HepG2 (cell line): ENCODE results near the gene LSM5. TPM values are rescaled to one million over a fixed set of nuclear protein-coding genes. Genes with fewer than 3 reads are reported as not detected.

Experiments used
- HOXA7 ChIP-seq: sonication (generic); formaldehyde crosslinking; IDR thresholded peaks from 2 replicates; pipeline ENCODE4 v1.8.1; 2022; ENCODE audit warnings: mild to moderate bottlenecking, missing genetic modification reagents, moderate library complexity
- RERE ChIP-seq: IDR thresholded peaks from 2 replicates; pipeline ENCODE4 v1.6.1; 2016; ENCODE audit warnings: low read depth, missing genetic modification reagents, missing compliant biosample characterization
- RXRA ChIP-seq: sonication (generic); formaldehyde crosslinking; IDR thresholded peaks from 2 replicates; pipeline ENCODE4 v1.5.1; 2020; ENCODE audit warnings: missing genetic modification reagents
- SMC3 ChIP-seq: IDR thresholded peaks from 2 replicates; pipeline ENCODE4 v1.6.1; 2011; ENCODE audit warnings: low read length, improper control_type of control experiment
- TAF15 ChIP-seq: fragments of 200-400 bp; formaldehyde crosslinking; IDR thresholded peaks from one replicate; pipeline ENCODE4 v1.6.1; 2018; ENCODE audit warnings: mild to moderate bottlenecking, low read depth, low read length; ENCODE audit not compliant: poor library complexity, severe bottlenecking
- XRCC5 ChIP-seq: fragments of 200-400 bp; formaldehyde crosslinking; optimal IDR thresholded peaks from 2 replicates; pipeline ENCODE3; 2017; ENCODE audit warnings: mild to moderate bottlenecking, low read length
- ZNF142 ChIP-seq: sonication (generic); formaldehyde crosslinking; IDR thresholded peaks from 2 replicates; pipeline ENCODE4 v1.4.0; 2020; ENCODE audit warnings: missing genetic modification reagents
- ZNF253 ChIP-seq: sonication (generic); formaldehyde crosslinking; IDR thresholded peaks from 2 replicates; pipeline ENCODE4 v1.8.0; 2022; ENCODE audit warnings: mild to moderate bottlenecking, missing genetic modification reagents, borderline replicate concordance
- ZNF263 ChIP-seq: sonication (generic); formaldehyde crosslinking; IDR thresholded peaks from 2 replicates; pipeline ENCODE4 v1.4.0; 2020; ENCODE audit warnings: missing genetic modification reagents
- ZNF33A ChIP-seq: sonication (generic); formaldehyde crosslinking; IDR thresholded peaks from 2 replicates; pipeline ENCODE4 v1.5.1; 2020; ENCODE audit warnings: missing genetic modification reagents, mild to moderate bottlenecking, moderate library complexity, borderline replicate concordance
- ZNF547 ChIP-seq: sonication (generic); formaldehyde crosslinking; IDR thresholded peaks from 2 replicates; pipeline ENCODE4 v1.5.1; 2020; ENCODE audit warnings: mild to moderate bottlenecking, missing genetic modification reagents
- ZNF629 ChIP-seq: sonication (generic); formaldehyde crosslinking; conservative IDR thresholded peaks from 2 replicates; pipeline ENCODE4 v1.5.0; 2020; ENCODE audit warnings: missing genetic modification reagents
- ZSCAN30 ChIP-seq: sonication (generic); formaldehyde crosslinking; IDR thresholded peaks from 2 replicates; pipeline ENCODE4 v1.5.0; 2020; ENCODE audit warnings: mild to moderate bottlenecking, missing genetic modification reagents
- polyA plus RNA-seq, 8 experiments: library from polyadenylated mRNA; depleted of rRNA in 3 of 8; stranded (reverse) in 7 of 8; unstranded in 1 of 8; fragments of >200 nt; fragmentation: Illumina TruSeq in 4 of 8; extraction: Trizol in 4 of 8; gene quantifications; 2 replicates each; pipeline versions ENCODE4 v1.2.1 to v1.2.3, GENCODE V29; 2011 to 2016; ENCODE audit warnings: low read depth in 4 of 8, missing spikeins in 1 of 8, mixed read lengths in 1 of 8; ENCODE audit not compliant: insufficient read depth in 1 of 8
- total RNA-seq, 5 experiments: library from RNA; depleted of rRNA; stranded (reverse); fragments of >200 nt; fragmentation: Illumina TruSeq; extraction: Trizol; gene quantifications; 2 replicates each; pipeline ENCODE4 v1.2.3, GENCODE V29; 2016; ENCODE audit warnings: low read depth in 1 of 5
- TF ChIP-seq, protein P1 (sequence below): sonication (generic); formaldehyde crosslinking; IDR thresholded peaks from 2 replicates; pipeline ENCODE4 v1.4.0; 2020; ENCODE audit warnings: missing genetic modification reagents

Gene LSM5
- total and polyA plus RNA-seq, 2 of the 13 experiments (the other 11 are each of a cell fraction or from before 2014, with no cell fraction given): 30.3 to 183 TPM

- TF ChIP-seq RERE (CRISPR knock-in tag) (peak; percentile 31; the same call in 1 of the 2 replicates), ZNF263 (CRISPR knock-in tag) (peak; percentile 98), ZSCAN30 (peak; percentile 79; the same call in 1 of the 2 replicates), ZNF629 (CRISPR knock-in tag) (no peak), XRCC5 (peak; percentile 45), ZNF142 (0 out of 2 replicates have a peak, but pooled peaks have one; percentile 67), ZNF33A (CRISPR knock-in tag) (0 out of 2 replicates have a peak, but pooled peaks have one; percentile 76), TAF15 (peak; percentile 64), SMC3 (no peak), ZNF253 (CRISPR knock-in tag) (0 out of 2 replicates have a peak, but pooled peaks have one; percentile 31), HOXA7 (CRISPR knock-in tag) (no peak), RXRA (peak; percentile 75), ZNF547 (peak; percentile 88)
- TF ChIP-seq, protein P1, sequence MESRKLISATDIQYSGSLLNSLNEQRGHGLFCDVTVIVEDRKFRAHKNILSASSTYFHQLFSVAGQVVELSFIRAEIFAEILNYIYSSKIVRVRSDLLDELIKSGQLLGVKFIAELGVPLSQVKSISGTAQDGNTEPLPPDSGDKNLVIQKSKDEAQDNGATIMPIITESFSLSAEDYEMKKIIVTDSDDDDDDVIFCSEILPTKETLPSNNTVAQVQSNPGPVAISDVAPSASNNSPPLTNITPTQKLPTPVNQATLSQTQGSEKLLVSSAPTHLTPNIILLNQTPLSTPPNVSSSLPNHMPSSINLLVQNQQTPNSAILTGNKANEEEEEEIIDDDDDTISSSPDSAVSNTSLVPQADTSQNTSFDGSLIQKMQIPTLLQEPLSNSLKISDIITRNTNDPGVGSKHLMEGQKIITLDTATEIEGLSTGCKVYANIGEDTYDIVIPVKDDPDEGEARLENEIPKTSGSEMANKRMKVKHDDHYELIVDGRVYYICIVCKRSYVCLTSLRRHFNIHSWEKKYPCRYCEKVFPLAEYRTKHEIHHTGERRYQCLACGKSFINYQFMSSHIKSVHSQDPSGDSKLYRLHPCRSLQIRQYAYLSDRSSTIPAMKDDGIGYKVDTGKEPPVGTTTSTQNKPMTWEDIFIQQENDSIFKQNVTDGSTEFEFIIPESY (CRISPR knock-in tag): no peak
Observed at GRCh38 chr7:32495298-32496051, 5.3 kb upstream of the LSM5 start, which contains the start of gene AVL9 (continued).
